ENCODE measurements around the gene TTC39B.

Gene TTC39B

GRCh38 chr9:15300218-15300617 lies 6.8 kb downstream of the TTC39B start:
- DNase-seq = no peak

GRCh38 chr9:15299374-15299939 lies 7.6 kb downstream of the TTC39B start:
- DNase-seq = no peak

GRCh38 chr9:15298362-15298761 lies 8.7 kb downstream of the TTC39B start:
- no peak for DNase-seq

- peak; percentile 32 for DNase-seq
Measured at GRCh38 chr9:15295761-15296405, 11.1 kb downstream of the TTC39B start.

- DNase-seq = no peak
Measured at GRCh38 chr9:15294604-15295003, 12.4 kb downstream of the TTC39B start.

GRCh38 chr9:15293804-15294316 lies 13.2 kb downstream of the TTC39B start:
- DNase-seq = no peak

GRCh38 chr9:15293084-15293483 lies 13.9 kb downstream of the TTC39B start:
- no peak for DNase-seq

- DNase-seq = no peak
Measured at GRCh38 chr9:15289603-15290002, 17.4 kb downstream of the TTC39B start.

- DNase-seq = no peak
Measured at GRCh38 chr9:15287309-15287708, 19.7 kb downstream of the TTC39B start.

- DNase-seq = no peak
Measured at GRCh38 chr9:15286161-15286821, 20.7 kb downstream of the TTC39B start.

GRCh38 chr9:15282567-15283285 lies 24.3 kb downstream of the TTC39B start:
- DNase-seq = no peak

- no peak for DNase-seq
Measured at GRCh38 chr9:15280647-15281046, 26.4 kb downstream of the TTC39B start.

GRCh38 chr9:15278839-15279238 lies 28.2 kb downstream of the TTC39B start:
- DNase-seq = no peak

GRCh38 chr9:15278091-15278687 lies 28.8 kb downstream of the TTC39B start:
- no peak for DNase-seq

- DNase-seq = no peak
Measured at GRCh38 chr9:15277400-15278090, 29.5 kb downstream of the TTC39B start.

GRCh38 chr9:15276328-15276938 lies 30.6 kb downstream of the TTC39B start:
- no peak for DNase-seq

GRCh38 chr9:15274425-15274824 lies 32.6 kb downstream of the TTC39B start:
- DNase-seq = no peak

- no peak for DNase-seq
Measured at GRCh38 chr9:15272377-15272928, 34.6 kb downstream of the TTC39B start.

- no peak for DNase-seq
Measured at GRCh38 chr9:15271403-15271802, 35.6 kb downstream of the TTC39B start.

- DNase-seq = no peak
Measured at GRCh38 chr9:15268782-15269181, 38.2 kb downstream of the TTC39B start.

- DNase-seq = no peak
Measured at GRCh38 chr9:15268317-15268716, 38.7 kb downstream of the TTC39B start.

- DNase-seq = no peak
Measured at GRCh38 chr9:15264918-15265317, 42.1 kb downstream of the TTC39B start.
